ENCODE measurements around the gene CHL1.

CHL1 gene

DNA sequence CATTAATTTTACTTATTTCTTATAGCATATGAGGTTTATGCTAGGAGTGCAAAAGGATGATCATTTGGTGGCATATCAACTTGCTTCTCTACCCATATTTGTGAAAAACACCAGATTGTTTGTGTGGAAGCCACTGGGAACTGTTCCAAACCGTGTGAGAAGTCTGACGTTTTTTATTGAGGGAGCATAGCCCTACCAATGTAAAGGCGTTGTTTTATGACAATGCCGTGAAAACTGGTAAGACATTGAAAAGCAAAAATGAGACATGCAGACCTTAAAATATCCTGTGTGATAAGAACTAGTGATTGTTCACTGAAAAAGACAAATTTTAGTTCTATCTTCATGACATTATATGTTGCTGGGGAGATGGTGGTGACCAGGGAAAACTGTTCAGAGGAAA, 87.8 kb downstream of the CHL1 start:
- DNase-seq = no peak
- Histone ChIP-seq H3K4me3 (ENCODE audit: low read depth, low read length) (no peak overlapping the region), H3K36me3 (replicated peaks) (no peaks in the 10 kb centered on the region), H3K27me3 (replicated peaks) (no peaks in the 10 kb centered on the region), H3K27ac (no peak overlapping the region)
- no peak for TF ChIP-seq CTCF (IDR thresholded peaks at IDR 0.05; ENCODE audit: low read depth, low read length, missing control alignments)
- in situ Hi-C loops (cut with HindIII; ENCODE audit: low pct_ligation_motif_present, low sequenced_read_pairs) = no loop called here

DNA sequence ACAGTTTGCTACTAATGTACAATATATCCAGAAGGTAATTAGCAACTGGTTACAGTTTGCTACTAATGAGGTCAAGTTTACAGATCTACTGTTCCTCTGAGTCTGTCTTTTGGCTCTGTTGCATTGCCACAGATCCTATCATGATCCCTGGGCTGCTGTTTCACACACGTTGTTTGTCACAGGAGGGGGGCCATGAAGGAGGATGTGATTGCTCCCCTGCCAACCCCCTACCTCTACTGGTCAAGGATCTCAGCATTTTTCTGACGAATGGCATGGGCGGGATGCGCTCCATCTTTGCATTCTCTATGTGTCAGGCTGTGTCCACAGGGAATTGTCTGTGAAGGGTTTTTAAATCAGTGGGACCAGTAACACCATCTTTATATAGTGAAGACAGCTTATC, 91.9 kb downstream of the CHL1 start:
- Histone ChIP-seq H3K4me3 (ENCODE audit: low read depth, low read length) (no peak overlapping the region), H3K36me3 (replicated peaks) (no peaks in the 10 kb centered on the region), H3K27ac (no peak overlapping the region), H3K27me3 (replicated peaks) (no peaks in the 10 kb centered on the region)
- no peak for DNase-seq
- TF ChIP-seq CTCF (IDR thresholded peaks at IDR 0.05; ENCODE audit: low read depth, low read length, missing control alignments) = no peak
- in situ Hi-C loops (cut with HindIII; ENCODE audit: low pct_ligation_motif_present, low sequenced_read_pairs) = no loop called here

DNA sequence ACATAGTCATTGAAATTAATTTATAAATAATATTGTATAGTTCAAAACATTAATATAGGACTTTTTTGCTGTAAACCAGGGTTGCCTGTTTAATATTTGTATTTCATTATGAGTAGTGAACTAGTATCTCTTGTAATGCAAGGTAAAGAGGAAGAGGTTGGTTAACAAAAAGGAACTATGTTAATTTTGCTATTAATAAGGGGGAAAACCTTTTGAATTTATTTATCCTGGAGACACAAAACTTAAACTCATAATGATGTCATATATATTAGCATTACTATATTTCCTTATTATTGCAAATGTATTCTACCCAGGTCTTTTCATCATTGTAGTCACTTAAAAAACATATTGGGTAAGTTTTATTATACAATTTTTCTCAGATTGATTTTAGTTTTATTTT, 94.5 kb downstream of the CHL1 start:
- no peaks in the 10 kb centered on the region for H3K27me3 ChIP-seq (replicated peaks)
- H3K27ac ChIP-seq = no peak overlapping the region
- no peak for TF ChIP-seq CTCF (IDR thresholded peaks at IDR 0.05; ENCODE audit: low read depth, low read length, missing control alignments)
- H3K4me3 ChIP-seq (ENCODE audit: low read depth, low read length) = no peak overlapping the region
- no peak for DNase-seq
- H3K36me3 ChIP-seq (replicated peaks) = no peaks in the 10 kb centered on the region
- in situ Hi-C loops (cut with HindIII; ENCODE audit: low pct_ligation_motif_present, low sequenced_read_pairs) = no loop called here

- Histone ChIP-seq H3K27me3 (replicated peaks) (no peaks in the 10 kb centered on the region), H3K4me3 (ENCODE audit: low read depth, low read length) (no peak overlapping the region), H3K27ac (no peak overlapping the region), H3K36me3 (replicated peaks) (no peaks in the 10 kb centered on the region)
- no peak for TF ChIP-seq CTCF (IDR thresholded peaks at IDR 0.05; ENCODE audit: low read depth, low read length, missing control alignments)
- in situ Hi-C loops (cut with HindIII; ENCODE audit: low pct_ligation_motif_present, low sequenced_read_pairs) = no loop called here
- DNase-seq = no peak
Observed at GRCh38 chr3:291646-292436, 95.3 kb downstream of the CHL1 start.

- no peak for TF ChIP-seq CTCF (IDR thresholded peaks at IDR 0.05; ENCODE audit: low read depth, low read length, missing control alignments)
- DNase-seq = no peak
- in situ Hi-C loops (cut with HindIII; ENCODE audit: low pct_ligation_motif_present, low sequenced_read_pairs) = no loop called here
- no peak overlapping the region for H3K4me3 ChIP-seq (ENCODE audit: low read depth, low read length)
- no peaks in the 10 kb centered on the region for H3K27me3 ChIP-seq (replicated peaks)
- H3K36me3 ChIP-seq (replicated peaks) = no peaks in the 10 kb centered on the region
- no peak overlapping the region for H3K27ac ChIP-seq
Observed at GRCh38 chr3:294096-294495, 97.5 kb downstream of the CHL1 start.

DNA sequence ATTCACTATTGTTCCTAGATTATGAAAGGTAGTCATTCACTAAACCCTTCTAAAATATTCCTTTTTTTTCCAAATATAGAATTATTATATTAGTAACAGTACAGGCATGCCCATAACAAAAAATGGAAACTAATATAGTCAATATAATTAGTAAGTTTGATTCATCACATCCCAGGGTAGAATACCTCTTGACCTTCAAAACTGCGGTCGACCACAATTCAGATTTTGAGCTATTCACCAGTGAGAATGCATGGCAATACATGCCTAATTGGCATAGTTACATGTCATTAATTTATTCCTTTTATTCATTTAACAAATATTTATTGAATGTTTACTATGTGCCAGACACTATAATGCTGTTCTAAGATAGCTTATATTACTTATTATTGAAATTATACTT, 98.0 kb downstream of the CHL1 start:
- no peaks in the 10 kb centered on the region for H3K36me3 ChIP-seq (replicated peaks)
- H3K27me3 ChIP-seq (replicated peaks) = no peaks in the 10 kb centered on the region
- H3K4me3 ChIP-seq (ENCODE audit: low read depth, low read length) = no peak overlapping the region
- H3K27ac ChIP-seq = no peak overlapping the region
- in situ Hi-C loops (cut with HindIII; ENCODE audit: low pct_ligation_motif_present, low sequenced_read_pairs) = no loop called here
- TF ChIP-seq CTCF (IDR thresholded peaks at IDR 0.05; ENCODE audit: low read depth, low read length, missing control alignments) = no peak
- DNase-seq = no peak

Data from brain microvascular endothelial cell (primary cell).